Endothelial cell of hepatic sinusoid (primary cell): Measurements from ENCODE around the gene GPR161.

ENCODE experiments used
- in situ Hi-C: cut with HindIII; loops from 2 replicates; pipeline ENCODE4 v1.10.0; 2017; ENCODE audit warnings: low sequenced_read_pairs

Gene GPR161

DNA sequence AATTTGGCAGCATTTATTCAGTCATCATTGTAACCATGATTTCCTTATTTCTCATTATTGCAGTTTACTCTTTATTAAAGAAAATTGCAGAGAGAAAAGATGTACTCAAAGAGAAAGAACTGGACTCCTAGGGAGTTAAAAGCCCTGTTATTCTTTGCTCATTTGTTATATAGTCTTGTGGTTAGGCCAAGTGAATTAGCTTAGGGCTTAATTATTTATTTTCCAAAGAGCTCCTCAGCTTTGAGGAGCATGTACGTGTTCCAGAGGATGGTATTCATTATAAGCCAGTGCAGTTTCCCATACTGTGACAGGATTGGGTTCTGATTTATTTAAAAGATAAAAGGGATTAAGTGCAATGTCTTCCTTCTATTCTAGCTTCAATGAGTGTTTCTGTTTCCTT, 86.4 kb downstream of the GPR161 start:
- in situ Hi-C loops, result no loop called here

DNA sequence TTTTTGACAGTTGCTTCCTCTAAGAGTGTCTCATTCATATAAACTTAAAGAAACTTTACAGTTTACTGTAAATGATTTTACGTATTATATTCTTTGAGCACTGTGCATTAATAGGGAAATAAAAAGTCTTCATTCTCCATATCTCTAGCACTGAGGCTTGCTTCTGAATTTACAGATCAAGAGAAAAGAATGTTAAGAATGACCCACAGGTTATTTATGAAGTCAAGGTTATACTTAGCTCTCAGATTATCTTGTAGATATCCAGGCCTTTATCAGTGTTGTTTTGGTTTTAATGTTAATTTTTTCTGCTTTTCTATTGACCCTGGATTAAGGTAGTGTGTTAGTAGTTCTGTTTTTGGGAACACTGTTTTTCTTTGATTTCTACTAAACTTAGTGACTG, 91.4 kb downstream of the GPR161 start:
- in situ Hi-C loops, result no loop called here

DNA sequence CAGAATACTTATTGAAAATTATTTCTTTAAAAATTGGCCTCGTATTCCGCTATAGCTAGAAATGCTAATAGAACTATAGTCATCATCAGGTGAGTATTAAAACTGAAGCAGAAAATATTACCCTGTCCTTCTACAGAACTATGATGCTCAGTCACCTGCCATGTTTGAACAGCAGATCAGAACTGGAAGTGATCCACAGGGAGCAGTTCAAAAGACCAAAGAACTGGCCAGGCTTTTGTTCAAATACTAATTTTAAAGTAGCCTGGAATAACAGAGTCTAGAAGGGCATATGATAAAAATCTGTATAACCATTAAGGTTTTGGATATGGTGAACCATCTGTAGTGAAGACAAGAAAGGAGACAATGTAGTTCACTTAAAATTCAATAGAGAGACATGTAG, 94.4 kb downstream of the GPR161 start:
- in situ Hi-C loops, result no loop called here

DNA sequence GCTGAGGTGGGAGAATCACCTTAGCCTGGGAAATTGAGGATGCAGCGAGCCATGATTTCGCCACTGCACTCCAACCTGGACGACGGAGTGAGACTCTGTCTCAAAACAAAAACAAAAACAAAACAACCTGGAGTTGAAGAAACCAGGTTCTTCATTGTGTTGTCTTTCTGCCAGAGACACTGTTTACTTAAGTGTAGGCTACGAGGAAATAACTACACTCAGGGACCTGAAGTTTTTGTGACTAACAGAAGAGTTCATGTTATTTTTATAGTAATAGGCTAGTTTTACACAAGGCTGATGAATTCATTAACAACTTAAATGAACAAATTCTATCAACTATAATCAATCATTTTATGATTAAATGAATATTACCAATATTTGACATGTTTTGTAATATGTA, 101.4 kb downstream of the GPR161 start:
- in situ Hi-C loops, result no loop called here

DNA sequence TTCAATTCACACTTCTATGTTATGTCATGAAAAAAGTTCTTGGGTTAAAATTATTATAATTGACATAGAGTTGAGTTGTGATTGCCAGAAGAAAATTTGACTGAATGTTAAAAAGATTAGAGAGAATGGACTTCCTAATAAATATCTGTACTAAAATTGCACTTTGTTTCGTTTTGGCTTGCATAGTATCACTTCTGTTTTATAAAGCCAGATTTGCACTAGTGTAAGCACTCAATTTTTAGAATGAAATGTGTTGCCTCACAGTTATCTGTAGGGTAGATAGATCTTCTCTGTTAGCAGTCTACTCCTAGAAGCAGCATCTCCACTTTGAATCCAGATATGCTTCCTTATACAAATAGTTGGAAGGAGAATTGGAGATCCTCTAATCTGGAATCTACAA, 104.7 kb downstream of the GPR161 start:
- in situ Hi-C loops, result no loop called here

DNA sequence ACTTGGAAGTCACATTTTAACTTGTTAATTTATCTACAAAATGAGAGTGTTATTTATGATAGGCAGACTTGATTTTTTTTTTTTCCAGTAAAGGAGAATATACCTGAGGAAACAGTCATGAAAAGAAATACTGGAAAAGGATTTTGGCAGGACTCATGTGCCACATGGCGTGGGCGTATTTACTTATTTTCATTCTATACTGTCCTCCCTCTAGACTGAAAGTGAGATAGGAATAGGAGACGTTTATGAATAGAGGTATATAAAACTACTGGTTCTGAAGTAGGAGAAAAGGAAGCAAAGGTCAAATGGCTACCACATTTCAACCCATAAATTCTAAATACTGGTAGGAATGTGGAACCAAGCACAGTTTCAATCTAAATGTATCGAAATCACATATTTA, 105.1 kb downstream of the GPR161 start:
- in situ Hi-C loops, result no loop called here

DNA sequence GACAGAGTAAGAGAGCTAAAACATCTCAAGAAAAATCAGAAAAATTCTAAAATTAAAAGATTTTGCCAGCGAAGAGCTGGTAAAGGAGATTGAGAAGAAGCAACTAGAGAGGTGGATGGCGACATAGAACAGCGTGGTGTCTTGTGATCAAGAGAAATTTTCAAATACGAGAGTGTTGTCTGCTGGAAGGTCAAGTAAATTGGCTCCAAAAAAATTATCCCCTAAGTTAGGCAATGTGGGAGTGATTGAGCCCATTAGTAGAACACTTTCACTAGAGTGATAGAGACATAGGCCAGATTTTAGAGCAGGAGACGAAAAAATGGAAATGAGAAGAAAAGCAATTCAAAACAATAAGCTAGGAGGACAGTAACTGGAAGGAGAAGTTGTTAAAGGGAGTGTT, 105.5 kb downstream of the GPR161 start:
- in situ Hi-C loops, result no loop called here
